GM21360 (cell line): ENCODE results near the gene ZNF683.
"Not testable (repeated sequence)": the region's sequence is repeated elsewhere in the genome, so short reads cannot be mapped to it uniquely, and the experiment has no call there.

ENCODE experiments used
- ATAC-seq: cut with Tn5 transposase; IDR thresholded peaks from one replicate; pipeline ENCODE4 v1.9.1; 2021; ENCODE audit warnings: mild to moderate bottlenecking, moderate library complexity; ENCODE audit not compliant: unreplicated experiment

The ZNF683 gene

DNA sequence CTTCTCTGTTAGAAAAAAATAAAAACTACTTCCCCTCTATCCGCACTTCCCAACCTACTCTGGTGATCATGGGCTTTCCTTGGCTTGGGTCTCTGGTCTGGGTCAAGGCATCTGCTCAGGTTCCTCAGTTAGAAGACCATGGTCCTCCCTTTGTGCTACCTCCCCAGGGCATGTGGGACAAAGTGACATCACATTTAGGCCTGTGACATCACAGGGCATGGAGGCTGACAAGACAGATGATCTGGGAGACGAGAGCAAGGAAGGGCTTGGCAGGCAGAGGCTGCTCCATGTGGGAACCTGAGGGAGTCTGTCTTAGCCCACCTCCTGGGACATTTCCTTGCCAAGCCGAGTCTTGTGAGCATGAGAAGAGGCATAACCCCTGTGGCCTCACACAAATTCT is at the start of gene ZNF683:
TSS of gene ZNF683 (minus strand) at position 140 of the 400 bp plus-strand sequence. CDS start 4,179 bp downstream, outside the sequence.
- not testable (repeated sequence) for ATAC-seq

DNA sequence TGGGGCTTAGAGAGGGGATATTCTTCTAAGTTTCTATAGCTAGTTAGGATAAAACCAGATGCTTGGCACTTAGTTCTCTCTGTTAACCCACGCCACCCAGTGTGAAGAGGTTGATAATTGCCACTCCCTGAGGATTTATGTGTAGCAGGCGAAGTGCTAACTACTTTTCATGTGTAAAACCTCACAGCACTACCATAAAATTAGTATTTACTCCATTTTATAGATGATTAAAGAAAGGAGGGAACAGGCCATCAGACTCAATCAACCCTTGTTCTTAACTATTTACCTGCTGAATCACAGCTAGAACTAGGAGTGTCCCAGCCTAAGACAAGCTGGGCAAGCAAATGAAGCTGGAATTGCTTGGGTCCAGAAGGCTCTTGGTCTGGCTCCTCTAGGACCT is 46.9 kb upstream of the ZNF683 start:
- ATAC-seq, result no peak

DNA sequence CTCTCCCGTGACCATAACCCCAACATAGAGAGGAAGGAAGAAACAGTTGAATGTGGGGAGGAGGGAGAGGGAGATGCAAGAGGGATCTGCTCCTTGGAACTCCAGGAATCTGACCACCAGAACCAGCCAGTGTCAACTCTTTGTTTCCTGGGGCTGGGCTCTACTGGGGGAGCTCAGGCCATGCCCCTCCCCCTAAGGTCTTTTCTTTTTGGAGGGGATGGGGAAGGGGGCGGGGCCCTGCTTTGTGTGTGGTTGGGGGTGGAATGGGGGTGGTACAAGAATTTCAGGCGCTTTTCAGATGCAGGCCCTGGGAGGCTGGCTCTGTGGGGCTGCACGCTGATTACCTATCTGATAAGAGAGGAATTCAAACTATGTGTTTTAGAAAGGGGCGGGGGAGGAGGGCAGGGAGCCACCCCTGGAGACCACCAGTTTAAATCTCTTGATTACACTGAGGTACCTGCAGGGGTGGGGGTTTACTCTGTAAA is 46.4 kb upstream of the ZNF683 start:
- ATAC-seq, result no peak

- no peak for ATAC-seq
These were observed 44.7 kb upstream of the ZNF683 start for GRCh38 chr1:26417111-26417759.

- ATAC-seq, result no peak
These were observed 40.5 kb upstream of the ZNF683 start for GRCh38 chr1:26413031-26413430.

DNA sequence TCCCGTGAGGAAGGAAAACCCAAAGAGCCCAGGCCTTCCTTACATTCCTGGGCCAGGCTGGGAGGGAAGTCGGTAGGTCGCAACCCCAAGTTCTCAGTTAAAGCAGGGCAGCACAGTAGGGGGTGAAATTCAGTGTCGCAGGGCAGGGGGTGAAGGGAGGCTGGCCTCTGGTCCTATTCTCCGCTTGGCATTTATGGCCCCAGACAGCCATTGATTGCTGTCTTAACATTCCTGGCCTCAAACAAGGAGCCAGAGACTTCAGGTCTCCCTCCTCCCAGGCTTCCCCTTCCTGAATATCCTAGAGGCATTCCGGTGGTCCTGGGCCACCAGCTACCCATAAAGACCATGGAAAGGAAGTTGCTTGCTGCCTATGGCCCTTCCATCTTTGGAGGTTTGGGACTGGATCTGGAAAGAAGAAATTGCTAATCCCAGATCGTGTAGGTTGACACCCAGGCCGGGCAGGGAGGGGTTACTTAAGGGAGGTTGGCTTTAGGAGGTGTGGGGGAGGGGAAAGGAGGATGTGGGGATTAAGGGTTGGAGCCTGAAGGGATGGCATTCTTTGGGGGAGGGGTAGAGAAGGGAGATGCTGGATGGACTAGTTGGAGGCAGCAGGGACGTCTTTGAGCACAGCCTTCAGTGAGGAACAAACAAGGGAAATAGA is 39.8 kb upstream of the ZNF683 start:
- no peak for ATAC-seq

DNA sequence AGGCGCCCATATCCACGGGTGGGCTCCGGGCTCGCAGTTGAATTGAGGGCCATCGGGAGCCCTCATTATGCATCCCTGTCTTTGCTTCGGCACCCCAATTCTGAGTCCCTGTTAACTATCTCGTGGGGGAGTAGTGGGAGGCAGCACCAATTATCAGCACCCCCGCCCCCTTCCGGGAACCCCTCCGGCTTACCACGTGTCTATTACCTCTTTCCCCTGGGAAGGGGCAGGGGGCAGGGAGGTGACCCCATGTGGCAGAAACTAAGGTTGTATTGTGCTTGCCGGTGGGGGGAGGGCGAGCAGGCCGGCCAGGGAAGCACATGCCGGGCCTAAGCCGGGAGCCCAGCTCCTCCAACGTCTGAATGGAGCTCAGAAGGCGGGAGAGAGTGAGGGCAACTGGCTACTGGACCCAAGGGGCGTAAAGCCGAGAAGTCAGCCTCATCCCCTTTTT is 39.1 kb upstream of the ZNF683 start:
- ATAC-seq, result no peak

DNA sequence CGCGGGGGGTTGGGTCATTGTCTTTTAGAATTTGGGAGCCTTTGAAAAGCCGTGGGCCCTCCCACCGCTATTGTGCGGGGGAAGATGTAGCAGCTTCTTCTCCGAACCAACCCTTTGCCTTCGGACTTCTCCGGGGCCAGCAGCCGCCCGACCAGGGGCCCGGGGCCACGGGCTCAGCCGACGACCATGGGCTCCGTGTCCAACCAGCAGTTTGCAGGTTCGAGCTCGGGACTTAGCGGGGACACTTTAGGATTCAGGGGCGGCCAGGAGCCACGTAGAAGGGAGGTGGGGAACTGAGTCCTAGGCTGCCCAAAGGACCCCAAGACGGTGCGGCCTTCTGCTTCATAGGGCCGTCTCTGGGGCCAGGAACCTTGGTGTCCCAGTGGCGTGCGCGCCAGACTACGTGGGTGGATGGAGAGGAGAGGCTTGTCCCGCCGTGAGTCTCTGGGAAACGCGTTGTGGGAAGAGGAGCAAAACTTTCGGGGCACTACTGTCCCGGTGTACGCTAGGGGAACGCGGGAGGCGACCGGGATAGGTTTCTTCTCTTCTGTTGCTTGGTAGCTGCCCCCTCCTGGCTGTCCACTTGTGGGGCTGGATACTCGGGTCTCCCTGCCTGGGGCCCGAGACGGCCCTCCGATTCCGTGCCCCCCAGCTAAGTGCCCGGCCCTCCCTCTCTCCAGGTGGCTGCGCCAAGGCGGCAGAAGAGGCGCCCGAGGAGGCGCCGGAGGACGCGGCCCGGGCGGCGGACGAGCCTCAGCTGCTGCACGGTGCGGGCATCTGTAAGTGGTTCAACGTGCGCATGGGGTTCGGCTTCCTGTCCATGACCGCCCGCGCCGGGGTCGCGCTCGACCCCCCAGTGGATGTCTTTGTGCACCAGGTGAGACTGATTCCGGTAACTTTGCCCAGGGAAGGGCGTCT is 38.4 kb upstream of the ZNF683 start, which contains the start of gene LIN28A:
TSS of gene LIN28A (plus strand) at position 112 of the 918 bp plus-strand sequence. CDS start at position 187, 75 bp downstream.
- no peak for ATAC-seq

DNA sequence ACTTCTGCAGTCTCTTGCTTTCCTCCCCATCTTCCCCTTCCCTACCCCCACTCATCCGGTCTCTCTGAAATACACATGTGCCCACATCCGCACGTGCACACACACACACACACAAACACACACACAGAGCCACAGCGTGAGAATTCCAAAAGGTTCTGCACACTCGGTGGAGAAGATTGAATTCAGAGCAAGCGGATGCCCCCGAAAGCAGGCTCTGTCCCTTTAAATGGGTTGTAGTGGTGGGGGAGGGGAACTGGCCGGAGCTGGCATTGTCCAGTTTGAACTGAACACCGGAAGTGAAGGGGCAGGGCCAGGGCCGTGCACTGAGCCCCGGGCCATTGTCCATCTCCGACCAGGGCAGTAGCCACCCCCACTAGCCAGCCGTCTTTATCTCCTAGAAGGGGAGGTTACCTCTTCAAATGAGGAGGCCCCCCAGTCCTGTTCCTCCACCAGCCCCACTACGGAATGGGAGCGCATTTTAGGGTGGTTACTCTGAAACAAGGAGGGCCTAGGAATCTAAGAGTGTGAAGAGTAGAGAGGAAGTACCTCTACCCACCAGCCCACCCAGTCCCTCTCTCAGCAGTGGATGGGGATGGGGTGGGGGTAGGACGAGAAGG is 36.7 kb upstream of the ZNF683 start:
- no peak for ATAC-seq

- ATAC-seq, result no peak
These were observed 36.1 kb upstream of the ZNF683 start for GRCh38 chr1:26408604-26409003.

DNA sequence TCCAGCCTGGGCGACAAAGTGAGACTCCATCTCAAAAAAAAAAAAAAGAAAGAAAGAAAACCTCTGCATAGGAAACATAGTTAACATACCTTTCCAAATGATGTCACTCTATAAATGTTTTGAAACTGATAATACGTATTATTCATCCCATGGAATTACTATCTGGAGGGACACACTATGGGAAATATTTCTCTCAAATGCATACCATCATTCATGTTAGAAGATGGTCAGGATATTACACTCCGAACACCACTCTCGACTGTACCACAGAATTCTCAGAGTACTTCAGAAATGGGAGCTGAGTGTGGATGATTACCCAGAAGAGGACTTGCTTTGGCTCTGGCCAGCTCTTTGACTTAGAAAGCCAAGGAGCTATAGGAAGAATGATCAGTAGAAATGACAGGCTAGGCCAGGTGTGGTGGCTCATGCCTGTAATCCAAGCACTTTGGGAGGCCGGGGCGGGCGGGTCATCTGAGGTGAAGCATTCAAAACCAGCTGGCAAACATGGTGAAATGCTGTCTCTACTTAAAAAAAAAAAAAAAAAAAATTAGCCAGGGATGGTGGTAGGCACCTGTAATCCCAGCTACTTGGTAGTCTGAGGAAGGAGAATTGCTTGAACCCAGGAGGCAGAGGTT is 32.8 kb upstream of the ZNF683 start:
- ATAC-seq, result no peak

DNA sequence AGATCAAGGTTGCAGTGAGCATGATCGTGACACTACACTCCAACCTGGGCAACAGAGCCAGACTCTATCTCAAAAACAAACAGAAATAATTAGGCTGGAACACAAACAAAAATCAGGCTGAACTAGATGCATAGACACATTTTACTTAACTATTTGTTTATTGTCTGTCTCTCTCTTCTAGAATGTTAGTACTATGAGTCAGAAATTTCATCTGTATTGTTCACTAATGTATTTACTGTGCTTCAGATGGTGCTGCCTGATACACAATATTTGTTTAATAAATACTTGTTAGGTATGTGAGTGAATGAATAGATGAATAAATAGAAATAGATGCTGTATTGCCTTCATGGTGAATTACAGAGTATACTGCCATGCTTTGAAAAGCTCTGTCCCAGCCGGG is 32.1 kb upstream of the ZNF683 start:
- ATAC-seq, result no peak

DNA sequence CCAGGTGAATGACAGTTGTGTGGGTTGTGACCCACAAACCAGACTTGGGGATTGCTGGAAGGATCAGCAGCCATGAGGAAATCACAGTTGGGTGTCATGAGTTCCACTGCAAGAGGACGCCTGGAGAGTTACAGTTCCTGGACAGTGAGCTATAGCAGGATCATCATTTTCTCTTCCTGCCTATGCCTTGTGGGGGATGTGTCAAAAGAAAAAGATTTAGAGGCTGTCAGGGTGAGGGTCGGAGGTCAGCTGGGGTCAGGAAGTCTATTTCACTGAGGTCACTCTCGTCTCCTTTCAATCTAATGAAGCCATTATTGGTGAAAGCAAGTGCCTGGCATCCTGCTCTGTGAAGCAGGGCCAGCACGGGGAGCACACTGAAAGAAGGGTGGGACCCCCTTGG is 31.1 kb upstream of the ZNF683 start:
- ATAC-seq, result no peak

- ATAC-seq, result no peak
These were observed 29.3 kb upstream of the ZNF683 start for GRCh38 chr1:26401891-26402290.

GRCh38 chr1:26399034-26399433 is 26.5 kb upstream of the ZNF683 start:
- no peak for ATAC-seq

- no peak for ATAC-seq
These were observed 23.2 kb upstream of the ZNF683 start for GRCh38 chr1:26395754-26396153.

GRCh38 chr1:26391450-26391849 is 18.9 kb upstream of the ZNF683 start:
- ATAC-seq, result no peak

GRCh38 chr1:26389604-26390247 is 17.2 kb upstream of the ZNF683 start:
- ATAC-seq, result no peak

- no peak for ATAC-seq
These were observed 16.4 kb upstream of the ZNF683 start for GRCh38 chr1:26388791-26389445.
